GM18520 (cell line): Measurements from ENCODE around the gene NLRP8.
"Not testable (repeated sequence)": the region's sequence is repeated elsewhere in the genome, so short reads cannot be mapped to it uniquely, and the experiment has no call there.

Experiments
- ATAC-seq: cut with Tn5 transposase; IDR thresholded peaks from one replicate; pipeline ENCODE4 v1.9.1; 2021; ENCODE audit not compliant: unreplicated experiment

NLRP8 gene

GRCh38 chr19:55962186-55962585 lies 14.6 kb downstream of the NLRP8 start:
- ATAC-seq = no peak

DNA sequence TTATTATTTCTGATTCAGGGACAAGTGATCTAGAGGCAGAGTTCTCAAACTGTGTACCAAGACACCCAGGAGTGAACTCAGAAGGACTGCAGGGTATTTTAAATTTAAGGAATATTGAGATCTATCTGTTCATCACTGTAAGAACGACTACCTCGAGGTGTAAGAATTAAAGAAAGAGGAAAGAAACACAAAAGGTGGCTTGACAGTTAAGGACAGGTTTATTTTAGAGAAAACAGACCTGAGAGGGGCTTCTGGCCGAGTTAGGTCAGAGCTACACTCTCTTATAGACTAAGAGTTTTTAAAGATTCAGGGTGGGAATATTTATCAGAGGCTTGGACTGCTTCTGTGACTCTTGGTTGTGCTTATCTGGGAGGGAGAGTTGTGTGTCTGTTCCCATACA lies 26.4 kb downstream of the NLRP8 start:
- no peak for ATAC-seq

- no peak for ATAC-seq
Measured at GRCh38 chr19:55980415-55980814, 32.8 kb downstream of the NLRP8 start.

GRCh38 chr19:55985254-55985653 lies 37.6 kb downstream of the NLRP8 start:
- no peak for ATAC-seq

- ATAC-seq = no peak
Measured at GRCh38 chr19:55986487-55986886, 38.9 kb downstream of the NLRP8 start, which contains the start of gene NLRP5. Gene NLRP5, plus strand, starts transcription at chr19:55986775.

- ATAC-seq = no peak
Measured at GRCh38 chr19:55990831-55991230, 43.2 kb downstream of the NLRP8 start.

- no peak for ATAC-seq
Measured at GRCh38 chr19:55993492-55993891, 45.9 kb downstream of the NLRP8 start.

- ATAC-seq = no peak
Measured at GRCh38 chr19:56014765-56015164, 67.1 kb downstream of the NLRP8 start.

- ATAC-seq = no peak
Measured at GRCh38 chr19:56015756-56016155, 68.1 kb downstream of the NLRP8 start.

GRCh38 chr19:56019325-56019724 lies 71.7 kb downstream of the NLRP8 start:
- not testable (repeated sequence) for ATAC-seq

DNA sequence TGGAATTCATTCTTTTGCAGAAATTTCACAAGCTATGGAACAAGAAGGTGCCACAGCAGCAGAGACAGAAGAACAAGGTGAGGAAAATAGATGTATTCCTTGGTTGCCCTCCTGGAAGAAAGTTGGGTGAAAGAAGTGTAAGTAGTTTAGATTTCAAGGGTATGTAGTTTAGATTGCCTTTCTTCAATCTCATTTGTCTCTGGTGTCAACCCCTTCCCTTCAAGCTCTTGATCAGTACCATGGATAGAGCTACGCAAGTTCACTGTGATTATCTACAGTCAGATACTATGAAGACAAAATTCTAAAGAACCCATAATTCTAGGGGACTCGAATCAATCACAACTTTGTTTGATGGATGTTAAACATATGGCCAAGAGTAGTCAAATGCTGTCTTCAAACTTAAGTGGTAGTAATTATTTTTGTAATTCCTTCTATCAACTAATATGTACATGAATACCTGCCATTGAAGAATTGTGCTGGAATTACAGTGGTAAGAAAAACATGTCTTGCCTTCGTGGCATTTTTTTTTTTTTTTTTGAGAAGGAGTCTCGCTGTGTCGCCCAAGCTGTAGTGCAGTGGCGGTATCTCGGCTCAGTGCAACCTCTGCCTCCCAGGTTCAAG lies 72.8 kb downstream of the NLRP8 start:
- ATAC-seq = not testable (repeated sequence)

DNA sequence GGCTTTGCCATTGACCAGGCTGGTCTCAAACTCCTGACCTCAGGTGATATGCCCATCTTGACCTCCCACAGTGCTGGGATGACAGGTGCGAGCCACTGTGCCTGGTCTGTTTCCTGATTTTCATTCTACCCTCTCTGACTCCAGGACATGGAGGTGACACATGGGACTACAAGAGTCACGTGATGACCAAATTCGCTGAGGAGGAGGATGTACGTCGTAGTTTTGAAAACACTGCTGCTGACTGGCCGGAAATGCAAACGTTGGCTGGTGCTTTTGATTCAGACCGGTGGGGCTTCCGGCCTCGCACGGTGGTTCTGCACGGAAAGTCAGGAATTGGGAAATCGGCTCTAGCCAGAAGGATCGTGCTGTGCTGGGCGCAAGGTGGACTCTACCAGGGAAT lies 79.1 kb downstream of the NLRP8 start:
- ATAC-seq = no peak
